Left cardiac atrium (tissue), 4 donors: ENCODE measurements around the gene ARHGEF17. TPM values are rescaled to one million over a fixed set of nuclear protein-coding genes. Genes with fewer than 3 reads are reported as not detected.
A peak's percentile ranks its signal among the peaks of the same experiment; 100 is the strongest.

Source experiments
- ATAC-seq, 2 donors: fragments of 200-7000 bp; cut with Tn5 transposase; one replicate each; pipeline ENCODE4 v1.9.1; 2020; ENCODE audit warnings: mild to moderate bottlenecking in 2 of 2, moderate library complexity in 2 of 2
- DNase-seq: peaks from one replicate; pipeline ENCODE4 v3.0.0-alpha.2; 2020
- intact Hi-C, 2 donors: fragments of 100-400 bp; cut with DNase I; formaldehyde crosslinking; loops; one replicate each; pipeline versions ENCODE4 v1.14.1 to v1.15.1; 2022 to 2023
- total RNA-seq, 2 donors: library from RNA; stranded (reverse); fragmentation: NEBNext Ultra II Directional; extraction: Animal tissue kit (Norgen Biotek cat#: 25700); gene quantifications; one replicate each; pipeline ENCODE4 v1.2.1, GENCODE V29; 2021
- donor health status: DM: no; HTN: yes; CAD: no.
- donor health status: DM: no; HTN: yes; CAD: no; lungs with severe emphysema.
- donor health status: DM: yes; HTN: yes; CAD: no.
- donor health status: Dilated cardiomyopathy.

ARHGEF17 gene
- total RNA-seq, 2 donors from 2014 or later = 42.2 to 53.2 TPM

DNA sequence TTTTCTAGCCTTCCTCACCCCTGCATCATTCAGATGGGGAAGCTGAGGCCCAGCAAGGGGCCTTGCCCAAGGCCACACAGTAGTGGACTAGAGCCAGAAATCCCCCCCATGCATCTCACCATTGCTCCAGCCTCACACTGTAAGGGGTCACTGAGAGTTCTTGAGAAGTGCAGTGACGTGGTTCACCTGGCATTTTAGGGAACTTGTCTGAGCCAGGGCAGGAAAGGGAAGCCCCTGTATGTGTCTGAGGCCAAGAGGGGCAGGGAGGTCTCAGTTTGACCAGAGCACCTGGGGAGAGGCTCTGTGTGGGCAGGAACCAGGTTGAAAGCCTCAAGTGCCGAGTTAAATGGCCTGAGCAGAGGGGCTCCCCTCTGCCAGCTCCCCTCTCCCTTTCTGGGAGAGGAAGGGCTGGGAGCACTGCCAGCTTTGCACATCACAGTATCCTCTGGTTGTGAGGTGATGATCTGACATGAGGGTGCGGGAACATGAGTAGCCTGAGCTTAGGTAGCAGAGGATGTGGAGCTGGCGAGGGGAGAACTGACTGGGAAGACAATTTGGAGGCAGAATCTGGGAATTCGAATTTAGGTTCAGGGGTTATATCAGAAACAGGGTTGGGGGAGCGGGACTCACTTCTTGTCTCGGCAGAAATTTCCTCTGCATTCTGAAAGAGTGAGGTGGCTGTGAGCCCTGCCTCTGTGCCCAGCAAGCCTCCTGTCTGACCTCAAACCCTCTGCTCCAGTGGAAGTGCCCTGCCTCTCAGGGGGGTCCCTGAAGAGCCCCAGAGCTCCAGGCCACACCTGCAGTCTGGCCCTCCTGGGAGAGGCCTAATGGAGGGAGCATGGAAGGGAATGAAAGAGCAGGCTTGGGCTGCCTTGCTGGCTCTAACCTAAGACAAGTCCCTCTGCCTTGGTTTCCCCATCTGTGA is 14.6 kb downstream of the ARHGEF17 start:
- intact Hi-C loops = no loop called here
- no peak for DNase-seq
- peak in 1 of 2 donors; percentile 5 for ATAC-seq

GRCh38 chr11:73323464-73323863 is 15.4 kb downstream of the ARHGEF17 start:
- intact Hi-C loops = no loop called here
- DNase-seq (peak; percentile 87), ATAC-seq (peak; percentile 72 to 82)

DNA sequence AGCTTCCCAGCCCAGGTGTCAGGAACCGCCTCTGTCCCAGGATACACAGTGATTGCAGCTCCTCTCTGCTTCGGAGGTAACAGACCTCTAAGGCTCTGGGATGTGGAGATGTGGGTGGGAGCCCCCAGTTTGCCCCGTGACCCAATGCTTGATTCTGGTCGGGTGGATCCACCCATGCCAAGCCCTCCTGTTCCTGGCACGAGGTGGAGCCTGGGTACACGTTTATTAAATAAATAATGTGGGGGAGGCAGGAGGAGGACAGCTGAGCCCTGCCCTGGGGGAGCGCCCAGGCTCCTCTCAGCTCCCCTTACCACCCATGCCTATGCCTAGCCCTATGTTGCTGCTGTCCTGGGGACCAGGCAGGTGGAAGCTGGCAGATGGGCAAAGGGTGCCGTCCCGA is 16.0 kb downstream of the ARHGEF17 start:
- intact Hi-C loops = no loop called here
- peak in 1 of 2 donors; percentile 7 for ATAC-seq
- no peak for DNase-seq

DNA sequence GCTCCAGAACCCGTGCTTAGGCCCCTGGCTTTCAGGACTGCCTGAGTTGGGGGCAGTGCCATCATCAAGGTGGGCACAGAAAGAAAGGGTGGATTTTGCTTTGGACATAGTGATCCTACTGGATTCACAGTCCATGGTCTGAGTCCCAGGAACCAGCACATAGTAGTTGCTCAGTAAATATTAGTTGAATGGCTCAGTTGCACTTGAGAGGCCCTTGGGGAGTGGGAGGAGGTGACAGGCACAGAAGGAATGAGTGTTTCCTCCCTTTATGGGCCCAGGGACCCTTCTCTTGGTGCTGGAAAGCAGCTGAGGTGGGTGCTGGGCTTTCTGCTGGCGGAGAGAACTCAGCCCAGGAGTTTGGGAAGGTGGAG is 16.6 kb downstream of the ARHGEF17 start:
- ATAC-seq (no peak), DNase-seq (no peak)
- intact Hi-C loops = no loop called here

GRCh38 chr11:73325036-73325981 is 17.2 kb downstream of the ARHGEF17 start:
- intact Hi-C loops = no loop called here
- no peak for DNase-seq
- peak in 1 of 2 donors; percentile 3 for ATAC-seq

GRCh38 chr11:73326929-73327811 is 19.1 kb downstream of the ARHGEF17 start:
- no peak for DNase-seq
- no peak for ATAC-seq
- intact Hi-C loops = no loop called here

- no peak for ATAC-seq
- intact Hi-C loops = no loop called here
- no peak for DNase-seq
Observed at GRCh38 chr11:73327812-73328364, 19.8 kb downstream of the ARHGEF17 start.

- no peak for DNase-seq
- ATAC-seq = no peak
- intact Hi-C loops = no loop called here
Observed at GRCh38 chr11:73330569-73331093, 22.6 kb downstream of the ARHGEF17 start.

- intact Hi-C loops = no loop called here
Observed at GRCh38 chr11:73331138-73331916, 23.3 kb downstream of the ARHGEF17 start.

DNA sequence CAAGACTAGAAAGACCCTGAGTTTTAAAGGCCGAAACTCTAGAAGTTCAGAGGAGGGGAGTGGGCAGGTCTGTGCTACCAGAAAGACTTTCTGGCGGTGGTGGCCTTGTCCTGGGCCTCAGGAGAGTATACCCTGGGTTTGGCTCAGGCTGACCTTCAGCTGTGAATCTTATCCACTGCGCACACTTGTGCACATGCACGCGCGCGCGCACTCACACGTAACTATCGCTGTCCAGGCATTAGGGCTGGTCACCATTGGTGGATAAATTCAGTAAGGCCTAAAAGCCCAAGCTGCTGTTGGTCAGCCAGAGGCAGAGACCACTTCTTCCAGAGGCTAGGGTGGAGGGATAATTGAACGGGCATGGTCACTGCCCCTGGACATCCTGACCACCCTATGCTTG is 25.1 kb downstream of the ARHGEF17 start:
- intact Hi-C loops = no loop called here
- no peak for ATAC-seq

More at GRCh38 chr11:73331138-73331916, 23.3 kb downstream of the ARHGEF17 start:
- ATAC-seq (peak in 1 of 2 donors; percentile 36), DNase-seq (no peak)

GRCh38 chr11:73333640-73334383 is 25.7 kb downstream of the ARHGEF17 start:
- intact Hi-C loops = no loop called here

More for the DNA sequence above, 25.1 kb downstream of the ARHGEF17 start:
- DNase-seq = no peak

GRCh38 chr11:73334384-73335203 is 26.5 kb downstream of the ARHGEF17 start:
- DNase-seq = peak; percentile 91
- intact Hi-C loops = loop anchor here (1.0 to 5.0 kb wide), 3 partner anchors 27 to 37 kb away; no protein-coding TSS in a partner anchor
- ATAC-seq = peak; percentile 58 to 89

More at GRCh38 chr11:73333640-73334383, 25.7 kb downstream of the ARHGEF17 start:
- ATAC-seq (no peak), DNase-seq (no peak)

GRCh38 chr11:73335204-73335923 is 27.3 kb downstream of the ARHGEF17 start:
- DNase-seq = peak; percentile 80
- ATAC-seq = peak; percentile 67 to 70
- intact Hi-C loops = loop anchor here (1.0 to 5.0 kb wide), 3 partner anchors 28 to 38 kb away; no protein-coding TSS in a partner anchor

- ATAC-seq = no peak
- DNase-seq = no peak
- intact Hi-C loops = loop anchor here (5.0 kb wide), 2 partner anchors 36 to 41 kb away; no protein-coding TSS in a partner anchor
Observed at GRCh38 chr11:73337846-73338245, 29.8 kb downstream of the ARHGEF17 start.

DNA sequence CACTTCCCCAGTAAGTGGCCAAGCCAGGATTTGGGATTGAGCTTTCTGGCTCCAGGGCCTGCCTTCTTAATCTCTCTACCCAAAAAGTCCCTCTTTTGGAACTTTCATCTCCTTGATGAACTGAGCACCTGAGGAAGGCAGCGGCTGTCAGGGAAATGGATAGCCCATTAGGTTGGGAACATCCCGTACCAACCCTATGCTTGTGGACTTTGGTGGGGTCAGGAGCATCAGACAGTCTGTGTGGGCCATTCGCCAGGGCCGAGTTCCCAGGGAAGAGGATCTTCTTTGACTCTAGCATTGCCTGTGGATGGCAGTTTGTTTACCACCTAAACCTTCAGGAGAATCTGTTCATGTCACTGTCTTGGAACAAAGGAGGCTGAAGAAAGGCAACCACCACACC is 30.2 kb downstream of the ARHGEF17 start:
- no peak for DNase-seq
- no peak for ATAC-seq
- intact Hi-C loops = loop anchor here (5.0 kb wide), 2 partner anchors 36 to 41 kb away; no protein-coding TSS in a partner anchor
